HG02798 (cell line): Measurements from ENCODE around the gene TRPC4AP.

Source experiments
- ATAC-seq: cut with Tn5 transposase; IDR thresholded peaks from one replicate; pipeline ENCODE4 v1.9.1; 2021; ENCODE audit warnings: mild to moderate bottlenecking; ENCODE audit not compliant: unreplicated experiment, poor library complexity

TRPC4AP gene

DNA sequence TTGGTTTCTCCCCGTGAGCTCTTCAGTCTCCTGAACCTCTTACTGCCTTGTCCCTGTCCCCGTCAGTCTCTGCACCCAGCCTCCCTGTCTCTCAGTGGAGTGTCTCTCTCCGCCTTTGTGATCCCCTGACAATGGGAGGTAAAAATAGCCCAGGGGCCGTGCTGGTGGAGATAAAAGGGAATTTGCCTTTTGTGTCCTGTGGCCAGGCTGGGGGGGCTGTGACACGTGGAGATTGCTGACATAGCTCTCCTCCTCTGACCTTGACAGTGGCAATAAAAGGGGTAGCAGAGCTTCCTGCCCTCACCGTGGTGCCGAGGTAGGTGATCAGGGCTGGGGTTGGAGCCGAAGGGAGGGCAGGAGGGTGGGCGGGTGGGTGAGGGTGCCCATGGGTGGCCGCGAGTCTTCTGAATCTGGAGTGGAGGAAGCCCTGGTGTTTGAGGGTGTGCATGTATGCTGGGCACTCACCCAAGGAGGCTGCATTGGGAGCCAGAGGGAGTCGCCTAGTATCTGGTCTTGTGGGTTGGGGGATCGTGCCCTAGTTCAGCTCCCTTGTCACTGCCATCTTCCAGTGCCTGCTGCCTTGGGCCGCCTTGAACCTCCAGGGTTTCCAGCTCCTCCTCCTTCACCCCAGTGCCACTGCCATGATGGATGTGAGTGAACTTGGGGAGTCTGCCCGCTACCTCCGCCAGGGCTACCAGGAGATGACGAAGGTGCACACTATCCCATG, 115.1 kb downstream of the TRPC4AP start:
- no peak for ATAC-seq

DNA sequence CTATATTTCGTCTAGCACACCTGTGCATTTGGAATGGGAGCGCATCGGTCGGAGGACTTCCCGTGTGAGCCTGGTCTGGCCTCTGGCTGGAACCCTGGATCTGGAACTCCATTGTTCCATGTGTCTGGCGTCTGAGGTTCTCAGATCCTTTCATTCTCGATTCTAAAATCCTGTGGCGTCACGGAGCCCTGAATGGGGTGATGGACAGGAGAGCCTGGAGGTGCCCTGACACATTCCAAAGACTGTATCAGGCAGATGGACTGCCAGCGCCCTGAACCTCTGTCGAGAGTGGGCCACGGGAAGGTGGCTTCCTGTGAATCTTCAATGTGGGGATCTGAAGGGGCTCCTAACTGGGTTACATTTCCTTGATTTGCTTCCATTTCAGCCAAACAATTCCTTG, 116.3 kb downstream of the TRPC4AP start:
- ATAC-seq: no peak

DNA sequence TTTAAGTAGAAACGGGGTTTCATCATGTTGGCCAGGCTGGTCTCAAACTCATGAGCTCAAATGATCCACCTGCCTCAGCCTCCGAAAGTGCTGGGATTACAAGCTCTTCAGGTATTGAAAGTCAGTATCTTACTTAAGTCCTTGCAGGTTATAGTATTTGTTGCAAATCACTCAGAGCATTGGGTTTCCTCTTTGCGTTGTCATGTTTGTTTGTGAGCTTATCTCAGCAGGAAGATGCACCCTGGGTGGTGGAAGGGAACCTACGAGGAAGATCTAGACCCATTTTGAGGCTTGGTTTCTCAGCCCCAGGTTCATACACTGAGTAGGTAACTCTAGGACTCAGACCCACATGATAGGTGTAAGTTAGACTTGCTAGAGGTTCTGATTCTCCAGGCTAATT, 118.4 kb downstream of the TRPC4AP start:
- ATAC-seq: no peak

DNA sequence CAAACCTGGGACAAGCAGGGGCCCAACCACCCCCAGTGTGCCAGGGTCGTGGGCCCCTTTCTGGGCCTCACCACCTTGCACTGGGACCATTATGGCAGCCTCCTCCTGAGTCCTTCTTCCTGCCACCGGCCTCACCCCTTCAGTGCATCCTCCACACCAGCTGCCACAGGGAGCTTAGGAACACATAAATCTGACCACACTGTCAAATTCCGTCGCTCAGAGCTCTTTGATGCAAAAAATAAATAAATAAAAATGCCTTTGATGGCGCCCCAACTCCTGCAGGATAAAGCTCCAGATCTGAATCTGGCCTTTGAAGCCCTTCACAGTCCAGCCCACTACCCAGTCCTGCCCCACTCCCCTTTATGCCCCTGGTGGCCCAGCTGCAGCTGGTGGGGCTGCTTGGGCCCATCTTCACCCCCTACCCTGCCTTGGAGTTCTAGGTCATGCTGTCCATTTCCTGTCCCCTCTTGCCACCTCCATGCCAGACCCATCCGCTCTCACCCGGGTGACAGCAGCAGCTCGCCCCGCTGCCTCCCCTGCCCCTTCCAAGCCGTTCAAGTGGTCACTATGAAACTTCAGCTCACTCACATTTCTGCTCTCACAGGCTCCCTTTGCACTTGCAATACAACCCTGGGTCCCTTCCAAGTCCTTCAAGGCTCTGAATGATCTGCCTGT, 120.9 kb downstream of the TRPC4AP start:
- ATAC-seq: no peak

DNA sequence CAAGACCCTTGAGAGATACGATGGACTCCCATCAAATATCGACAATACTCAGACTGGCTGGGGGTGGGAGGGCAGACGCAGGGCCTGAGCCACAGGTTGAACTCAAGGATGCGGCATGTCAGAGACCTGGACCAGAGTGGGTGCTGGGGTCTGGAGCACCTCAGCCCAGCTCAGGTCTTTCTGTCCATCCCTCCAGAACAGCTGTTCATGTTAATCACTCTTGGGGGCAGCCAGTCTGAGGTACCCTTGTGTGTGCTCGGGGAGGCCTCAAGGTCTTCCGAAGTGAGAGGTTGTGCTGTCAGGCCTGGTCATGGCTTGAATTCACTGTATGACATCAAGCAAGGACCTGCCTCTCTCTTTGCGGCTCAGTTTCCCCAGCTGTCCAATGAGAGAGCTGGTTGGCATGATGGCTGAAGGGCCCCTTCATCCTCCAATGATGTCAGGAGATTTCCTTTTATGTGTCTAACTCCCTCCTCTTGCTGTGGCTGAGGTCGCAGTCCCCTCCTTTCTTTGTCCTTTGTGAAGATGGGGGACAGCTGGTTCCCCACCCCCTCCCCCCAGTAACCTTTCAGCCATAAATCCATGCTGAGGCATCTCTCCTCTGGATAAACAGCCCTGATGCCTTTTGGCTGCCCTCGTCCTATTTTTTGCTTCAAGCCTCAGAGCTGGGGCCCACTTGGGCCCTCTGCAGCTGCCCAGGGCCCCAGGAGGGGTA, 121.6 kb downstream of the TRPC4AP start:
- no peak for ATAC-seq

DNA sequence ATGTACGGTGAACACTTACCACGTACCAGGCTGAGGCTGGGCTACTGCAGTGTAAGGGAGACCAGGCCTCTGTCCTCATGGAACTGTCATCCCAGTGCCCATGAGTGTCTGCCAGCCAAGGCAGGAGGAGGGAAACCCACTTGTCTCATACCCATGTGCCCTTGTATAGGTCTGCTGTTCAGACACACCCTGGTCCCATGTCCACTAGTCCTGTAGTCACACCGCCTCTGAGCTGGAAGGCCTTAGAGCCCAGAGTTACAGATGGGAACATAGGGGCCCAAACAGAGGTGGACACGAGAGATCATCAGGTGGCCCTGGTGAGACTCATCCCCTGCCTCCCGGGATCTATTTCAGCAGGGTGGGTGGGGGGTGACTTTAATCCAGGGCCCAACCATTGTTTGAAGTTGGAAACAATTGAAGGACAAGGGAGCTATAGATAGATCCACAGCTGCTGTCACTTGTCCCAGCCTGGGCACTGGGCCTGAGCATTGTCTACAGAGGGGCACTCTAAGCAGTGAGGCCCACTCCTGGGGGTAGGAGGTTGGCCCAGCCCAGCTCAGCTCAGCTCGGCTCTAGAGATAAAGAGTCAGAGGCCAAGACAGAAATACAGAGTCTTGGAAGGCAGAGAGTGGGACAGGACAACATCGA, 122.3 kb downstream of the TRPC4AP start:
- no peak for ATAC-seq

DNA sequence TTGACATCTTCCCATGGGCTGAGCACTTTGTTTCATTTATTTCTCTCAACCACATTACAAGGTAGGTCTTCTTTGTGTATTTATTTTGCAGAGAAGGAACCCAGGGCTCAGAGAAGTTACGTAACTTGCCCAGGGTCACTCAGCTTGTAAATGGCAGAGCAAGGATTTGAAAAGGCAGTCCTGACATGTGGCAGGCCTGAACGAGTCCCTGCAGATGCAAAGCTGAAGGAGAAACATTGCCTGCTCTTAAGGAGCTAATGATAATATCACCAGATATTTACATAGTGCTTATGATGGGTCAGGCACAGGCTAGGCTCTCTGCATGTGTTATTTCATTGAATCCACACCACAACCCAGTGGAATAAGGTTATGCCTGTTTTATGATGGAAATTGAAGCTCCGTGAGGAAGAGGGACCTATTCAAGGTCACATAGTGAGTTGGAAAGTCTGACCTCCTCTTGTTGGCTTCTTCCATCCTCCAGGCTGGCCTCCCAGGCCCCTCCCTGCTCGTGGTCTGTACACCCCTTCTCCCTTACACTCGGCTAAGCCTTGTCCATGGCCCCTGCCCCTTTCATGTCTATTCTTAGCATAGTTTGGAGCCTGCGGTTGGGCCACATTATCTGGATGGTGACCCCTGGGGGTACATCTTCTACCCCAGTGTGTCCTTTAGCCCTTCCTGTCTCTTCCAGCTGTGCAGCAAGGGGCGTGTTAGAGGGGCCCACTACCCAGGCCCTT, 124.4 kb downstream of the TRPC4AP start:
- no peak for ATAC-seq

DNA sequence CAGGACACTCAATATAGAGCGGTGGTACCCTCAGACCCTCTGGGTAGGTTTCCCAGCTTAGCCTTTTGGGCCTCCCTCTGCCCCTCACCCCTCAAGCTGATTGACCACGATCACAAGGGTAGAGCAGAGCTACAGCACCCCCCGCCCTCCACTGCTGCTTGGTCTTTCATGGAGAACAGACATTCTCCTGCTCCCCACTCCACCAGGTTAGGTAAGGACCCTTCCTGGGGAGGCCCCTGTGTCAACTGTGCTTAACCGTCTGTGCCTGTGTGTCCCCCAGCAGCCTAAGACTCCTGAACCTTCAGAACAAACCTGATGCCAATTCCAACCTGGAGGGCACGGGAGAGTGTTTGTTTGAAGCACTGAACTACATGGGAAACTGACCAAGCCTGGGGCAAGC, 125.2 kb downstream of the TRPC4AP start:
- ATAC-seq: no peak

DNA sequence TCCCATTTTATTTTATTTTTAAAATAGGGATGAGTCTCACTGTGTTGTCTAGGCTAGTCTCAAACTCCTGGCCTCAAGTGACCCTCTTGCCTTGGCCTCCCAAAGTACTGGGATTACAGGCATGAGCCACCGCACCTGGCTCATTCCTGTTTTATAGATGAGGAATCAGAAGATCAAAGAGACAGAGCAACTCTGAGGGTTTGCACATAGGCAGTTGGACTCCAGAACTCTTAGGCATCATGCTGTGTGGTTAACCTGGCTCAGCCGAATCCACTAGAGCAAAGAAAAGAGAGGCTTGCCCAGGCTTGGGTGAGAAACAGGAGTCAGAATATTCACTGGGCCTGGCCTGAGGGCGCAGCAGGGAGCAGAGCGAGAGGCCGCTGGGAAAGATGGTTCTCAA, 127.6 kb downstream of the TRPC4AP start:
- no peak for ATAC-seq

DNA sequence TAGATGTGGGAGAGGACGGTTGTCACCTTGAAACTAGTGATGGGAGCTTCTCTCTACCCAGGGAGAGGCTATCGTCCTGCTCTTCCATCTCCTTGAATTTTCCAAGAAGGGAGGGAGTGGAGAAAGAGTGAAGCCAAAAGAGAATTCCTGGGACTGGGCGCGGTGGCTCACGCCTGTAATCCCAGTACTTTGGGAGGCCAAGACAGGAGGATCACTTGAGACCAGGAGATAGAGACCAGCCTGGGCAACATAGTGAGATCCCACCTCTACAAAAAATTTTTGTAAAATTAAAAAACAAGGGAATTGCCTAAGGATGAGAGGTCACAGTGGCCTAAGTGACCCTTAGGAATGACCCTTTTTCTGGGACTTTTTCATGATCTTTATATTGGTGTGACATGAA, 128.1 kb downstream of the TRPC4AP start:
- no peak for ATAC-seq

DNA sequence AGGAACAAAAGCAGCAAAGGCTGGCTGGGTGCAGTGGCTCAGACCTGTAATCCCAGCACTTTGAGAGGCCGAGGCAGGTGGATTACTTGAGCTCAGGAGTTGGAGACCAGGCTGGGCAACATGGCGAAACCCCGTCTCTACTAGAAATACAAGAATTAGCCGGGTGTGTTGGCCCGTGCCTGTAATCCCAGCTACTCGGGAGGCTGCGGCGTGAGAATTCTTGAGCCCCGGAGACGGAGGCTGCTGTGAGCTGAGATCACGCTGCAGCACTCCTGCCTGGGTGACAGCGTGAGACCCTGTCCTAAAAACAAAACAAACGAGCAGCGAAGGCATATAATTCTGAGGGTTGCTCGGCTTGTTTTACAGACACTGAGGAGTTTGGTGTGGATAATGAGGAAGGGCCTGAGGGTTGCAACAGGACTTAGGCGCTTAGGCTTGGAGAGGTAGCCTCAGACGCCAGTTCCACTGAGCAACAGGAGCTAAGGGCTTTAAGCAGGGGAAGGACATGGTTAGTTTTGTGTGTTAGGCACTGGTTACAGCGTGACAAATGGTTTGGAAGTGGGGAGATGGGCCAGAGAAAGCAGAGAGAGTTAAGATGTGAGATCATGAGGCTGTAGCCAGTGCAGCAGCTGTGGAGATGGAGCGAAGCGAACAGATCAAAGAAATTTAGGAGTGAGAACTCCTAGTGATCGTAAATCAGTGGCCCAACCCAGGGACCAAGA, 135.7 kb downstream of the TRPC4AP start:
- ATAC-seq: no peak

DNA sequence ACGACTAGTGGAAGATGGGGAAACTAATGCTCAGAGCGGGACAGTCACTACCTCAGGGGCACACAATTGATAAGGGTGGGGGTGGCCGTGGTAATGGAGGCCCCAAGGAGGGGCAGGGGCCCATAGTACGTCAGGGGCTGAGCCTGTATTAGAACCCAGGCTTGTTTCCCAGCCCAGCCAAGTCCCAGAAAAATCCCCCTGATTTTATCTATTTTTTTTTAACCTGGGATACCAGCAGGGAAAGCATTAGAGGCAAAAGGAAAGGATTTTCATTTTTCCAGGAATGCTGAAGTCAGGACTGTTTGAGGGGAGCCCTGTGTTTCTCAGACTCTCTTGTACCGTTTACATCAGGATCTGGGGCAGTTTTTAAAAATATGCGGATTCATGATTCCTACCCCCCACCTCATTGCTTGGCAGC, 136.6 kb downstream of the TRPC4AP start:
- ATAC-seq: no peak

DNA sequence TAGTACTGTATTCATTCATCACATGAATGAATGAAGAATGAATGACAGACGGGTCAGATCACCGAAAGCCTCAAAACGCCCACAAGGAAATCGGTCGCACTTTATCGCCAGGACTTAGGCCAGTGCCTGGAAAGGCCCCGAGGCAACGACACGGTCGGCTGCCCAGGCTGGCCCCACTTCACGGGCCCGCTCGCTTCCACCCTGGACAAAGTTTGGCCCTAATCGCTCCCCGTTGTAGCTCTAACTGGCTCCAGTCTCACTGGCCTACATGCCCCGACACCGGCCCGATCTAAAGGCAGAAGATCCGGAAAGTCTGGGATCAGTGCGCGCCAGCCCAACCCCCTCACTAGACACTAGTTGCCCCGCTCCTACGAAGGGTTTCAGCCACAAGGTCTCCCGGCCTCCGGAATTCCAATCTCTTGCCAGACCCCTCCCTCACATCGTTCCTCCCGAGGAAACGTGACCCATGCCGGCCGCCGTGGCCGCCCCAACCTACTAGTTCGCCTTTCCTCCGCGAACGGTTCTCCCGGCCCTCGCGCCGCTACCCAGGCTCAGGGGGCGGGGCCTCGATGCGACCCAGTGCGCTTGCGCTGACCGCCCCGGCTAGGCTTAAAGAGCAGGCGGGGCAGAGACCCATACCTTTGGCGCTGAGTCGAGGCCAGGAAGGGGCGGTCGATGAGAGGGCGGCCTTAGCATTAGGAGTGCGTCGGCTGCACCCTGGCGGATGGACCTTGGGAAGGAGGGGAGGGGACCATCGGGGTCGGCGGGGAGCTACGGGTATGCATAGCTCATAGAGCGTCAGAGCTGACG, 137.2 kb downstream of the TRPC4AP start, which contains the start of the genes GSS and MYH7B:
TSS of gene GSS (minus strand) at position 576 of the 810 bp plus-strand sequence. CDS start 3,954 bp downstream, outside the sequence.
TSS of gene MYH7B (plus strand) at position 638 of the 810 bp plus-strand sequence. CDS start 22,138 bp downstream, outside the sequence.
- ATAC-seq: peak; percentile 92

DNA sequence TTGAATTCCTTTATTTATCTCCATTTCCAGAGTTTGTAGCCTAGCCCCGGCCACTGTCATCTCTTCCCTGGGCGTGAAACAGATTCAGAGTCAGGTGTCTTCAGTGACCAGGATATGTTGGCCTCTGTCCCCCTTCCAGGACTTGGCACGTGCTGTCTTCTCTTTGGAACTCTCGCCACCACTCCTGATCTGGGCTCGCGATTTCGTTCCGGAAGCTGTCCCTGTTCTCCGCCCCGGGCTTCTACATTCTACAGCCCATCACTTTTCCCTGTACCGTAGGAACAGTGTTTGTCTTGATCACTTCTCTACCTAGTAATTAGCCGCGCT, 137.7 kb downstream of the TRPC4AP start:
- no peak for ATAC-seq

DNA sequence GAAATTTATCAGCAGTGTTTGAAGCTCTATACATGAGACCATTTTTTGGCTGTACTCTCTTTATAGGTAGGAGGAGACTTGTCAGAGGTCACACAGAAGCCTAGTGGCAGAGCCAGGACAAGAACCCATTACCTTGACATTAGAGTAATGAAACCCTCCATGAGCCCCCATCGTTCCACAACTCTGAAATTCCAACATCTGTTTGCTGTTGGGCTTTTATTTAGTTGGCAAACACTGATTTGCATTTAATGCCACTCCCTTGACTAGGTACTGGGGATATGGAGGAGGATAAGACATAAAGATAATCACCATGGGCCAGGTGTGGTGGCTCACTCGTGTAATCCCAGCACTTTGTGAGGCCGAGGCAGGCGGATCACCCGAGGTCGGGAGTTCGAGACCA, 138.6 kb downstream of the TRPC4AP start:
- ATAC-seq: no peak

DNA sequence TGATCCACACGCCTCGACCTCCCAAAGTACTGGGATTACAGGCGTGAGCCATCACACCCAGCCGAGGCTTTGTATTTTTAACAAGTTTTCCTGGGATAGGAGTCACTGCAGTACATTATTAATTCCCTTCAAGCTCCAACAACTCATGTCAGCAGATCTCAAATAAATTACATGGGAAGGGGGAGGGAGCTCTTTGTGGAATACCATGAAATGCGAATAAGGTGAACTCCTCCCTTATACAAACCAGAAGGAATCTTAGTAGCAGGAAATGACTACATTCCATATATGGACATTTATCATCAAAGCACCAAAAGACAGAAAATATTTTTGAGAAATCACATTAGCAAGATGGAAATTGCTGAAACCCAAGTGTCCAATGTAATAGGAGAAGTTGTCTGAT, 139.9 kb downstream of the TRPC4AP start:
- ATAC-seq: no peak
